HG03095 (cell line): Measurements from ENCODE around the gene COL27A1.

ENCODE experiments used
- ATAC-seq: cut with Tn5 transposase; IDR thresholded peaks from one replicate; pipeline ENCODE4 v1.9.1; 2021; ENCODE audit warnings: moderate library complexity; ENCODE audit not compliant: unreplicated experiment

Gene COL27A1

DNA sequence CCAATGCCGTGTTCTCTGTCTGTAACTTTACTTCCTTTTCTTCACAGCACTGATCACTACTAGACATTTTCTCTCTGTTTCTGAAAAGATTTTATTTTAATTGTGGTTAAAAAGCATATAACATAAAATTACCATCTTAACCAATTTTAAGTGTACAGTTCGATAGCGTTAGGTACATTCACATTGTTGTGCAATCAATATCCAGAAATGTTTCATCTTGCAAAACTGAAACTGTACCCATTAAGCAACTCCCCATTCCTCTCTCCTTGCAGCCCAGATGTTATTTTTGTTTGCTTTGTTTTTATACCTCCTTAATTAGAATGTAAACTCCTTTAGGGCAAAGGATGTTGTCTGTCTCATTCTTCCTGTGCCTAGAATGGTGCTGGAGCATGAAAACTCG is 47.5 kb downstream of the COL27A1 start:
- ATAC-seq = no peak

GRCh38 chr9:114203410-114204140 is 48.2 kb downstream of the COL27A1 start:
- no peak for ATAC-seq

DNA sequence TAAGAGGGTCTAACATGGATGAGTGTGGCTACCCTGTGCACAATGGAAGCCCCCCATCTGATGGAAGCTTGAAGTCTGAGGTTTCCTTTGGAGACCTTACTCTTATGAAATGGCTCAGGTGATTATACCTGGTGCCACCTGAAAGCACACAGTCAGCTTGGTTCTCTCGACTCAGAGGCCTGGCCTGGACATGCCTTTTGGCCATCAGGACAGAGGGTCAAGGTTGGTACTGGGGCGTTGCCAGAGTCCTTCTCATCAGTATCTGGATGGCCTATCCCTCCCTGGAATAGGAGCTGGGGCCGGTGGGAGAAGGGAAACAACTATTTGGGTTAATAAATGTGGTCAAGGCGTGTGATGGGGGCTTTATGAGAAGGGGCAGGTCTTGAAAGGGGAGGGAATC is 48.9 kb downstream of the COL27A1 start:
- no peak for ATAC-seq

DNA sequence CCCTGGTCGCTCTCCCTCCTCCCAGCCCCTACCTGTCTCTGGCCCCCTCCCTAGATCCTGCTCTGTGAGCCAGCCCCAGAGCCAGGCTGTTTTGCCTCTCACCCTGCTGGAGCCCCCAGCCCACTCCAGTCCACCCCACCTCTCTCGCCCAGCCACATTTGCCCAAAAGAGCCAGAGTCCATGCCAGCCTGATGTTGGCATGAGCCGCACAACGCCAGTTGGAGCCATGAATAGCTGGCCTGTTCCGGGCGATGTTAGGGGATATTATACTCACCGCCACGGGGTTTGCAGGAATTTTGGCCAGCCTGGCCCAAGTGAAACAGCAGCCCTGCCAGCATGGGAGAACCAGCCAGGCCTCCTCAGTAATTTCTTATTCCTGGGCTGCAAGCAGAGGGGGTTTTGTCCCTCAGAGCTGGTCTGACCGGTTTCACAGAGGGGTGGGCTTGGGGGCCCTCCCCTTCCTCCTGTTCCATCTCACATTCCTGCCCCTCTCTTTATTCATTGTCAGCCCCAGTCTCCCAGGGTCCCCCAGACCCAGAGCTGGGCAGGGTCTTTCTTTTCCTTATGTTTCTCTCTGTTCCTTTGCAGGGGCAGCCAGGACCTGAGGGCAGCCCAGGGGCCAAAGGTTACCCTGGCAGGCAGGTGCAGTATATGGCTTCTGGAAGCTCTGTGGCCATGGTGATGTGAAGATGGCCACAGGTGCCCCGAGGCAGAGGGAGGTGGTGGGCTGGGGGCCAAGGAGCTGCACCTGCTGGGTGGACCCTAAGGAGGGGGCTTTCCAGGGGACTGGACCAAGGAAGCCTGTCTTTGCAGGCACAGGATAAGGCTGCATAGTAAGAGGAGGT is 50.1 kb downstream of the COL27A1 start:
- ATAC-seq = no peak

DNA sequence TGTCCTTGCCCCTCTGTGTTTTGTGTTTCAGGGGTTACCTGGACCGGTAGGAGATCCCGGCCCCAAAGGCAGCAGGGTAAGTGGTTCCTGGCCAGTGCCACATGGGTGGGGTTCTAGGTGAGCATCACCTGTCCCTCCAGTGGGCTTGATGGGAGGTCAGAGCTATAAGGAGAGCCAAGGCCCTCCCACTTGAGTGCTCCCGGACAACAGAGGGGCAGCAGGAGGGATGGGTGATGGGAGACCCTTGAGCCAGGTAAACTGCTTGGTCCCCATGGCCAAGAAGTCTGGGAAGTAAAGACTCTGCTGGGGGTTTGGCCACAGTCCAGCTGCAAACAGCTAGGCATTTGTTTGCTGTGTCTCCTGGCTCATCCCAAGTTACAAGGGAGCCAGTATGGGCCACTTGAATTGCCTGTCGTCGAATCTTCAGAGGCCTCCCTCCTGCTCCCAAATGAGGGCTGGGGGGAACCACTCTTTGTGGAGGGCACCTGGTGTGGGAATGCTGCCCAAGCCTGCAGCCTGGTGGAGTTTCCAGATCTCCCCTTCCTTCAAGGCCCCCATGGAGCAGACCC is 51.0 kb downstream of the COL27A1 start:
- ATAC-seq = no peak

GRCh38 chr9:114207034-114207810 is 51.9 kb downstream of the COL27A1 start:
- ATAC-seq = no peak

GRCh38 chr9:114207845-114208244 is 52.5 kb downstream of the COL27A1 start:
- no peak for ATAC-seq

- no peak for ATAC-seq
These were observed 53.8 kb downstream of the COL27A1 start for GRCh38 chr9:114209151-114209550.

DNA sequence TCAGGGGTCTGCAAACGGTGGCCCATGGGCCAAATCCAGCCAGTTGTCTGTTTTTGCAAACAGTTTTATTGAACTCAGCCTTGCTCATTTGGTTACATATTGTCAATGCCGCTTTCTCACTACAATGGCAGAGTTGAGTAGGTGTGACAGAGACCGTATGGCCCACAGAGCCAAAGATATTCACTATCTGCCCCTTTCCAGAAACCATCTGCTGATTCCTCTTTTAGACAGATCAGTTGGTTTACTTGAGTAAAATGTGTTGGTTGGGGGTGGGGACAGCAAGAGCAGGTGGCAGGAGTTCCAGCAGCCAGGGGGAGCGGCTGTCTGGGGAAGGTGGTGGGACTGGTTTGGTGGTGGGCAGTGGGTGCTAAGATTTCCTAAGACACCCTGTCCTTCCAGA is 54.8 kb downstream of the COL27A1 start:
- ATAC-seq = no peak

GRCh38 chr9:114210691-114211276 is 55.4 kb downstream of the COL27A1 start:
- no peak for ATAC-seq

DNA sequence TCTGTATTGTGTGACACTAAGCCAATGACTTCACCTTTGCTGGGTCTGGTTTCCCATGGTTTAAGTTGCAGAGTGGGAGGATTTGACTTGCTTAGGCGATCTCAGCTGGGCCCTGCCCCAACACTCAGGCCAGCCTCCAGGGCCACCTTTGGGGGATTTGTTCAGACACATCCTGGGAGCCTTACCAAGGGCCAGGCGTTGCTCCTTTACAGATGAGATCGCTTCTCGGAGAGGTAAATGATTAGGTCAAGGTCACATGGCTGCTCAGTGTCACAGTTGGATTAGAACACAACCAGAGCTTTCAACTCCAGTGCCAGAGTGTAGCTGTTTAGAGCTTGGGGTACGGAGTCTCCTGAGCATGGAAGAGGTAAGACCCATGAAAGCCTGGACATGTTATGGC is 57.5 kb downstream of the COL27A1 start:
- no peak for ATAC-seq

DNA sequence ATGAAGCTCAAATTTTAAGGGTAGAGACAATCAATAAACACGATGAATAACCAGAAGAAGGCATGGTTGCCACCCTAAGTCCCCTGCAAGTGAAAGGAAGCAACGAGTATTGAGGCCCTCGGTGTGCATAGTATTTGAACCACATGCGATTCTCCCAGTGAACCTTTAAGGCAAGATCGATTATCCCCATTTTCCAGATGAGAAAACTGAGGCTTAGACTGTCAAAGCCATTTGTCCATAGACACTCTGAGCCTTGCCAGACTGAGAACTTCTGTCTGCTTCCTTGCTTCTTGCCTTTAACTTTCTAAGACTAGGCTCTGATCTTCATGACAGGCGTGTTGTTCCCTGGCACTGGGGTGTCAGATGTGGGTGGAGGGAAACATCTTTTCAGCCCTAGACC is 58.2 kb downstream of the COL27A1 start:
- ATAC-seq = no peak

GRCh38 chr9:114214181-114214580 is 58.8 kb downstream of the COL27A1 start:
- ATAC-seq = no peak

DNA sequence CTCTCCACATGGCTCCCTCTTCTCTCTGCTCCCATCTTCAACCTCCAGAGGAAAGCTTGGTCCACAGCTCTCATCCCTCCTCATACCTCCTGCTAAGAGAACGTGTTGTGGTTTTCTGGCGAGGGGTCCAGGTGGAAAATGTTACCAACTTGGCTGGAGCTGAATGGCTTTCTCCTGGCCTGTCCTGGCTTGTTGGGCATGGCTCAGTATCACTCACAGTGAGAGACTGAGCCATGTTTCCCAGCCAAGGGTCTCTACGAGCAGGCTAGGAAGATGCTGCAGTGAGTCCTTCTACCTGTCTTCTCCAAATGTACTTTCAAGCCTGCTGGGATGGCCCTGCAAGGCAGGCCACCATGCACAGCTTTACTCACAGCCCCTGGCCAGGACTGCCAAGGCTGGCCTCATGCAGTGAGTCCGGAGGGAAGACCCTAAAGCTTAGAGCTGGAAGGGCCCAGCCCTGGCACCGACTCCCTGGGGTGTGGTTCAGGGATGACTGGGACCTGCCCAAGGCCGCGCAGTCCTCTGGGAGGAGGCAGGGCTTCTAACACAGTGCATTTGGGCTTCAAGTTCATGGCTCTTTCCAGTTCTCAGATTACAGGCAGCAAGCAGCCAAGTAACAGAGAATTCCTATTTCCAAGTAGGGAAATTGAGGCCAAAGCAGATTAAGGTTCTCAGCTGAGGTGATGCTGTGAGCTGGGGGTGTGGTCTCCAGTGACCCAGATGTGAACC is 59.5 kb downstream of the COL27A1 start:
- ATAC-seq = no peak

- no peak for ATAC-seq
These were observed 60.7 kb downstream of the COL27A1 start for GRCh38 chr9:114216081-114216480.

DNA sequence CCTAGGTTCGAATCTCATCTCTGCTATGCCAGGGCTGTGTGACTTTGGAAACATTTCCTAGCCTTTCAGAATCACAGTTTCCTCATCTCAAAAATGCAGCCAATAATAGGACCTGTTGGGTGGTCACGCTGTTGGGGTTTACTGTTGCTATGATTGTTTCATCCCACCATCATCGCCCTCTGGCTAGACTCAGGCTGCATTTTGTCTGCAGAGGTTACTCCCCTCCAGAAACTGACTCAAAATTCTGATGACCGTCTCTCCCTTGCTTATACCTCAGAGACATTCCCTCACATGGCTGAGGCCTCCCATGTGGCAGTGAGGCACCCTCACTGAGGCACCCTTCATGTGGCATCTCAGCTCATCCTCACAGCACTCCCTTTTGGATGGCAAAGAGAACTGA is 61.6 kb downstream of the COL27A1 start:
- ATAC-seq = no peak

DNA sequence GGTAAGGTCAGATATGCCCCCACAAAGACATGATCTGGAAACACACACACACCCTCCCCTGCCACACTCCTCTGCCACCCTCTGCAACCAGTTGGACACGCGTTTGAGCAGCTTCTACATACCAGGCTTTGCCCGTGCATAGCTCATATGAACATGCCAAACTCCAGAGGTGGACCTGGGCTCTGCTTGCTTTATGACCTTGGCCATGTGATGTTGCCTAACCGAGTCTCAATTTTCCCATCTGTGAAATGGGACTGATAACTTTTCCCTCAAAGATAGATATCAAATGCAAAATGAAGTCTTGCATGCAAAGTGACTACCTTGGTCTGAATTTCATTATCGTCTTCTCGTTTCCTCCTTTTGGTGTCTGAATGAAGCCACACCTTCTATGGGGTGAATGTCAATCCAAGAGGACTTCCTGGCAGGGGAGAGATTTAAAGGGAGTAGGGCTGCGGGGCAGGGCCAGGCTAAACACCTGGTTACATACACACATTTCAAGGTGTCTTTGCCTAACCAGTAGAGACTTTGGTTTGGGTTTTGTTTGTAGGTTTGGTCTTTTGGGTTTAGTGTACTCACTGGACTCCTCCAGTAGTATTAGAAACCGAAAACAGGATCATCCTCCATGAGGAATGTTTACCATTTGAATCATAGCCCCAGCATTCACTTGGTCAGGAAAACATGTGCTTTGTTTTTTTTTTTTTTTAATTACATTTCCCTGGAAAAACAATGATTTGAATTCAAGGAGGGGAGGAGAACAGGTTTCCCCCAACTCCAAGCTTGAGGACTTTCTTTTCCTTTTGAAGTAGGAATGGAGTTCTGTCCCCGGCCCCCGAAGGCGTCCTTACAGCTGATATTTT is 63.2 kb downstream of the COL27A1 start:
- ATAC-seq = no peak

- ATAC-seq = no peak
These were observed 64.8 kb downstream of the COL27A1 start for GRCh38 chr9:114220061-114220541.
